Activated T-helper 17 cell treated with anti-CD3 and anti-CD28 coated beads, Interleukin-2, amount 50 U/mL, for 72 hours (primary cell): ENCODE data around the gene TMTC3. TPM values are rescaled to one million over a fixed set of nuclear protein-coding genes. Genes with fewer than 3 reads are reported as not detected.
A peak's percentile ranks its signal among the peaks of the same experiment; 100 is the strongest.

Experiments used
- ATAC-seq: fragments of 150-1000 bp; cut with Tn5 transposase; replicated peaks from 2 replicates; pipeline ENCODE4 v1.10.0; 2021; ENCODE audit warnings: mild to moderate bottlenecking, moderate library complexity
- H3K27ac Mint-ChIP-seq: one replicate; pipeline ENCODE4 v1.8.0; 2022; ENCODE audit warnings: mixed read lengths
- H3K27me3 Mint-ChIP-seq: one replicate; pipeline ENCODE4 v1.8.0; 2022; ENCODE audit warnings: mixed read lengths
- H3K36me3 Mint-ChIP-seq: one replicate; pipeline ENCODE4 v1.8.0; 2022; ENCODE audit warnings: low read depth, mild to moderate bottlenecking, mixed read lengths
- H3K4me1 Mint-ChIP-seq: one replicate; pipeline ENCODE4 v1.8.0; 2022; ENCODE audit warnings: mixed read lengths
- H3K4me3 Mint-ChIP-seq: one replicate; pipeline ENCODE4 v1.8.0; 2022; ENCODE audit warnings: mild to moderate bottlenecking, mixed read lengths
- H3K9me3 Mint-ChIP-seq: one replicate; pipeline ENCODE4 v1.8.0; 2022; ENCODE audit warnings: mixed read lengths
- total RNA-seq, 2 donors: library from RNA; stranded (reverse); gene quantifications; one replicate each; pipeline ENCODE4 v1.2.3, GENCODE V29; 2022

Gene TMTC3
- total RNA-seq, 2 donors from 2014 or later, result 6.9 TPM

- Mint-ChIP-seq H3K9me3 (no peaks in the 10 kb centered on the region), H3K27ac (no peak overlapping the region), H3K27me3 (no peaks in the 10 kb centered on the region), H3K4me3 (peak overlapping the region; percentile 89), H3K4me1 (peaks cover 14% of the 10 kb centered on the region), H3K36me3 (peaks cover 23% of the 10 kb centered on the region)
- ATAC-seq, result no peak
Observed at GRCh38 chr12:88144546-88145468, 2.7 kb downstream of the TMTC3 start.

DNA sequence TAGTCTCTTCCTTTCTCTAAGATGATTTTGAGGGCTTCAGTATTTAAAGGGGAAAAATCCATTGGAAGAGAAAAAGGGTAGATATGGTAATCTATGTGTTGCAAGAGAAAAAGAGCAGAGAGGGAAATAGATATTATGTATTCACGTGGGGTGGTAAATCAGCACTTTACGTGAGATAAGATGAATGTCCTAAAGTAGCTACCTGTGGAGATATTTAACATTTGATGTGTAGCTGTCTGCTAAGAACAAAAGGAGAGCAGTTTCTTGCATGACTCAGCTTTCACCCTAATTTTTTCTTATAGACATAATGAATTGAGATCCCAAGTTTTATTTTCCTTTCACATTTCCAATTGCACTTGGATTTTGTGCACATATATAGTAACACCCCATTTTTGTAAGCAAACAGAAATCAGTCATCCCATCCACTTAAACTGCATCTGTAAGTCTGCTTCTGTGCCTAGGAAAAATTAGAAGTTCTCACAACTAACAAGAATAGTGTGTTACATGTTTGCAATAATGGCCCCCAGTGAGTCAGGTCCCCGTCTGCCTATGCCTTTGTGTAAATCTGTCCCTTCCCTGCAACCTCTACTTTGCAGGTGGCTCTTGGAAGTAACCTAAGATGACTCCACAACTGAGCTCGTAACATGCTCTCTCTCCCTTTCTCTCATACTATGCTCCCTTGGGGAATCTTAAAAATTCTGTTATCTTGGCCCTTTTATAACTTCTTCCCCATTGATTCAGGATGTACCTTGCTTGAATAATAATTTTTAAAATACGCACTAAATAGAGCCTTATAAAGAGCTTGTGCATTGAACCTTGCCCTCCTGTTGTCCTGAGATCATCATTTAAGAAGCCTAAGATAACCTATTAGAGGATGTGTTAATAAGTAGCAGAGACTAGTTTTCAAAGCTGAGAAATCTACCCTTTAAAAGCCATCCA, 3.7 kb downstream of the TMTC3 start:
- Mint-ChIP-seq H3K4me3 (peak overlapping the region; percentile 0), H3K9me3 (no peaks in the 10 kb centered on the region), H3K4me1 (peaks cover 7% of the 10 kb centered on the region), H3K27ac (no peak overlapping the region), H3K27me3 (no peaks in the 10 kb centered on the region), H3K36me3 (peaks cover 21% of the 10 kb centered on the region)
- no peak for ATAC-seq

DNA sequence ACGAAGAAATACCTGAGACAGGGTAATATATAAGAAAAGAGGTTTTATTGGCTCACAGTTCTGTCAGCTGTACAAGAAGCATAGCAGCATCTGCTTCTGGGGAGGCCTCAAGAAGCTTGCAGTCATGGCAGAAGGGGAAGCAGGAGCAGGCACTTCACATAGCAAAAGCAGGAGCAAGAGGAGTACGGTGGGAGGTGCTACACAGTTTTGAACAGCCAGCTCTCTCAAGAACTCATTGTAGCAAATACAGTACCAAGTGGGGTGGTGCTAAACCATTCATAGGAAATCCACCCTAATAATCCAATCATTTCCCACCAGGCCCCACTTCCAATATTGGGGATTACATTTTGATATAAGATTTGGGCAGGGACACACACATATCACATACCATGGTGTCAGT, 8.0 kb downstream of the TMTC3 start:
- ATAC-seq, result no peak
- Mint-ChIP-seq H3K4me1 (peaks cover 14% of the 10 kb centered on the region), H3K27ac (no peak overlapping the region), H3K36me3 (peaks cover 25% of the 10 kb centered on the region), H3K4me3 (no peak overlapping the region), H3K9me3 (no peaks in the 10 kb centered on the region), H3K27me3 (no peaks in the 10 kb centered on the region)

- Mint-ChIP-seq H3K27ac (no peak overlapping the region), H3K27me3 (no peaks in the 10 kb centered on the region), H3K4me3 (no peak overlapping the region), H3K36me3 (peaks cover 50% of the 10 kb centered on the region), H3K9me3 (no peaks in the 10 kb centered on the region), H3K4me1 (peaks cover 10% of the 10 kb centered on the region)
- ATAC-seq, result no peak
Observed at GRCh38 chr12:88153959-88154358, 11.9 kb downstream of the TMTC3 start.

DNA sequence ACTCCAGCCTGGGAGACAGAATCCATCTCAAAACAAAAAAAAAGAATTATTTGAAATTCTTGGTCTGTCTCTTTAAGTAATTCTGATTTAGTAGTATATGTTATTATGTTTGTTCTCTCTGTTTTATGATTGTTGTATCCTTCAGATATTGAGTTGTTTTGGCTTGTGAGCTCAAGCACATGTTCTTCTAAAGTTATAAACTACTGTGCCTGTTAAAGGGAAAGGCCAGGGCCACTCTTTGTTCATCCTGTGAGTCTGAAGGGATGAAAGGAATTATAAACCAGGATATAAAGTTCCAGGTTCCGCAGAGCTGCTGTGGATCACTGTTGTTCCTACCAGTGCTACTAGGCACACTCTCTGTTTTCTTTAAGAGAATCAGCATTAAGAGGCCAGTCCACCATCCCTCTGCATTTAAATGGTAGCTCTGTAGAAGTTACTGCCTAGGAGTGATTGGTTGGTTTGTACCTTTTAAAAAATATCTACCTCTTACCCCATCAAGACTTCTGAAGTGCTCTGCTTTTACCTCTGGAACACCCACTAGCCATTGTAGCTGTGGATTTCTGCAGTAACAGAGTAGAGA, 14.1 kb downstream of the TMTC3 start:
- H3K9me3 Mint-ChIP-seq, result no peaks in the 10 kb centered on the region
- H3K27me3 Mint-ChIP-seq, result no peaks in the 10 kb centered on the region
- H3K27ac Mint-ChIP-seq, result no peak overlapping the region
- H3K4me3 Mint-ChIP-seq, result no peak overlapping the region
- H3K36me3 Mint-ChIP-seq, result peaks cover 49% of the 10 kb centered on the region
- ATAC-seq, result no peak
- peaks cover 10% of the 10 kb centered on the region for H3K4me1 Mint-ChIP-seq

- Mint-ChIP-seq H3K4me1 (no peaks in the 10 kb centered on the region), H3K4me3 (no peak overlapping the region), H3K27me3 (no peaks in the 10 kb centered on the region), H3K36me3 (peaks cover 69% of the 10 kb centered on the region), H3K9me3 (no peaks in the 10 kb centered on the region), H3K27ac (no peak overlapping the region)
- no peak for ATAC-seq
Observed at GRCh38 chr12:88163371-88163770, 21.3 kb downstream of the TMTC3 start.

GRCh38 chr12:88166179-88166578, 24.1 kb downstream of the TMTC3 start:
- Mint-ChIP-seq H3K27me3 (no peaks in the 10 kb centered on the region), H3K9me3 (no peaks in the 10 kb centered on the region), H3K4me1 (no peaks in the 10 kb centered on the region), H3K27ac (no peak overlapping the region), H3K36me3 (peaks cover 85% of the 10 kb centered on the region), H3K4me3 (no peak overlapping the region)
- no peak for ATAC-seq

DNA sequence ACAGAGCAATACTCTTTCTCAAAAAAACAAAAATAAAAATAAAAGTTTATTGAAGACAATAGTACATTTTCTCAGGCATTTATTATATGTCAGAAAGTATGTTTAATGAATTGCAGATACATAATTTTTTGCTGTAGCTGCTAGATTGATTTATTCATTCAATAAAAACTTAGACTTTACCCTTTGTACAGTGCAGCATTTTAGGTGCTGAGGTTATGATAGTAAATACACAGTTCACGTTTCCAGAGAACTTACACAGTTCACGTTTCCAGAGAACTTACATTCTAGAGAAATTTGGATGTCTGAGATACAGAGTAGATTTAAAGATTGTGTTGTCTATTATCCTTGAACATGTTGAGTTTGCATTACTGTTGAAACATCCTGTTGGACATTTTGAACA, 25.3 kb downstream of the TMTC3 start:
- no peak overlapping the region for H3K4me3 Mint-ChIP-seq
- no peaks in the 10 kb centered on the region for H3K4me1 Mint-ChIP-seq
- H3K27me3 Mint-ChIP-seq, result no peaks in the 10 kb centered on the region
- H3K36me3 Mint-ChIP-seq, result peaks cover 79% of the 10 kb centered on the region
- H3K9me3 Mint-ChIP-seq, result no peaks in the 10 kb centered on the region
- no peak overlapping the region for H3K27ac Mint-ChIP-seq
- ATAC-seq, result no peak

DNA sequence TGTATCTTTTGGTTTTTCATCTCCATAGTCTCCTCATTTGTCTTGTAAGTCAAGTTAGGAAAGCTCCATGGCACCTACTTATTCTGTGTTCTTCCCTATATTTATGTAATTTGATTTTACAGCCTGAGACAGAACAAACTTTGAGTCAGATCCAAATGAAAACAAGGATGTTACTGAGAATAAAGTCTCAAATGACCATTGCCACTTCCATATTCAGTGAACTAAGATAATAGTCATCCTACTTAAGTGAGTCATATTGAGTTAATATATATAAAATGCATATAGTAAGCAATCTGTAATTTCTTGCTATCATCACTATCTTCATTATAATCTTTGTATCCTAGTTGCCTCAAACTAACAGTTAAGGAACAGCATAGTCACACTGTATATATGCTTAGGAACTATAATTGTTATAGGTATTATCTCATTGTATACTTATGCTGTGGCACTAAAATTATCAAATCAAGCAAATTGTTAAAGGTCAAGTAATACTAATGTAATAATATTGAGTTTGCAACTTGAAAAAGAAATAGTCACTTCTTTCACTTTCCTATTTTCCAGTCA, 30.8 kb downstream of the TMTC3 start:
- Mint-ChIP-seq H3K27ac (no peak overlapping the region), H3K9me3 (no peaks in the 10 kb centered on the region), H3K4me3 (no peak overlapping the region), H3K27me3 (no peaks in the 10 kb centered on the region), H3K4me1 (no peaks in the 10 kb centered on the region), H3K36me3 (peaks cover 91% of the 10 kb centered on the region)
- ATAC-seq, result no peak

DNA sequence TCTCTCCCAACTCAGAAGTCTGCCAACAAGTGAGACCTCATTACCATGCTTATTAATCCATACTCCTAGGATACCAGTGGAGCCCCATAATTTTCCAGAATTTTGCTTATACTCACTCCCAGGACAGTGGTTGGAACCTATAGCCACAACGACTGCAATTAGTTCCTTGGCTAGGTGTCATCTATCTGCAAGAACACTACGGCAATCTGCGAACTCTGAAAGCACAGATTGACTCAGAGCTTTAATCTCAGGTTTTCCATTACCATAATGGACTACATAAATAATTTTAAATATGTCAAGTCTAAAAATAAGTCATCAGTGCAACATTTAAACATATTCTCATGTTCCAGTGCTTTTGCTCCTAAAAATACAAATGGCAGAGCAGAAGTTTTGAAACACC, 33.4 kb downstream of the TMTC3 start:
- peak; percentile 52 for ATAC-seq
- Mint-ChIP-seq H3K4me3 (no peak overlapping the region), H3K27ac (no peak overlapping the region), H3K9me3 (no peaks in the 10 kb centered on the region), H3K36me3 (peaks cover 91% of the 10 kb centered on the region), H3K4me1 (no peaks in the 10 kb centered on the region), H3K27me3 (no peaks in the 10 kb centered on the region)

DNA sequence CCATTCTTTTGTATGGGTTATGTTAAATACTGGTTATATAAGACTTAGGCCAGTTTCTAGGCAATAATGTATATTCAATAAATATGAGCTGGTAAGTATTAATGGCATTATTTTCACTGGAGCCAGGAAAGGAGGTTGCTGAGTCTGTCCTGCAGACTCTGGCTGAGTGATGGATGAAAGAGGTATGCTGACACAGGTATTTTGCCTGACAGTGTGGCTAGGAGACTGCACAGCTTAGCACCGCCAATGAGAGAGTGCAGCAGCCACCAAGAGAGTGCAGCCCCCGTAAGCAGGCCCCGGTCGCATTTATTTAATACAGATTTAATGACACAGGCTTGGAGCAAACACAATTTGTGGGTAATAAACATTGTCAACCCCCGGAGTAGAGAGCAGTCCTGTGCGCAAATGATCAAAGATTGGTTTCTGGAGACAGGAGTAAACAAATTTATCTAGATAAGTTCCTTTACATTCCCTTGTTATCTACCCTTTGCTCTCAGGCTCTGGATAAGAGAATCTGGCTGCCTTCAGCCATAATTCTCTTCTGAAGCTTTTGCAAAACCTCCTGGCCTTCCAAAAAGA, 37.4 kb downstream of the TMTC3 start:
- Mint-ChIP-seq H3K4me1 (no peaks in the 10 kb centered on the region), H3K36me3 (peaks cover 95% of the 10 kb centered on the region), H3K27me3 (no peaks in the 10 kb centered on the region), H3K4me3 (no peak overlapping the region), H3K9me3 (no peaks in the 10 kb centered on the region), H3K27ac (no peak overlapping the region)
- ATAC-seq, result no peak

GRCh38 chr12:88181881-88182280, 39.8 kb downstream of the TMTC3 start:
- no peak for ATAC-seq
- Mint-ChIP-seq H3K9me3 (no peaks in the 10 kb centered on the region), H3K27ac (no peak overlapping the region), H3K4me1 (no peaks in the 10 kb centered on the region), H3K27me3 (no peaks in the 10 kb centered on the region), H3K4me3 (no peak overlapping the region), H3K36me3 (peaks cover 82% of the 10 kb centered on the region)

DNA sequence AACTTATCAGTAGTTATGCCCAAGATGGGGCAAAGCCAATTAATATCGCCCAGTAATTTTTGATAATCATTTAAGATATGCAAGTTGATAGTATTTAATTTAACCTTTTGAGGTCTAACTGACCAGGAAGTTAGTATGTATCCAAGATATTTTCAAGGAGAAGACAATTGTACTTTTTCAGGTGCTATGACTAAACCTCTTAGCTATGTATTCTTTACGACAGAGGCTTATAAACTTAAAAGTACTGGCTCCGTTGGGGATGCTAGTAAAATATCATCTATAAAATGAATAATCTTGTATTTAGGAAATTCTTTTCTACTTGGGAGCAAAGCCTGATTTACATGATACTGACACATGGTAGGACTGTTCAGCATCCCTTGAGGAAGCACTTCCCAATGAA, 40.3 kb downstream of the TMTC3 start:
- Mint-ChIP-seq H3K4me1 (no peaks in the 10 kb centered on the region), H3K27me3 (no peaks in the 10 kb centered on the region), H3K9me3 (no peaks in the 10 kb centered on the region), H3K36me3 (peaks cover 79% of the 10 kb centered on the region), H3K4me3 (no peak overlapping the region), H3K27ac (no peak overlapping the region)
- no peak for ATAC-seq

DNA sequence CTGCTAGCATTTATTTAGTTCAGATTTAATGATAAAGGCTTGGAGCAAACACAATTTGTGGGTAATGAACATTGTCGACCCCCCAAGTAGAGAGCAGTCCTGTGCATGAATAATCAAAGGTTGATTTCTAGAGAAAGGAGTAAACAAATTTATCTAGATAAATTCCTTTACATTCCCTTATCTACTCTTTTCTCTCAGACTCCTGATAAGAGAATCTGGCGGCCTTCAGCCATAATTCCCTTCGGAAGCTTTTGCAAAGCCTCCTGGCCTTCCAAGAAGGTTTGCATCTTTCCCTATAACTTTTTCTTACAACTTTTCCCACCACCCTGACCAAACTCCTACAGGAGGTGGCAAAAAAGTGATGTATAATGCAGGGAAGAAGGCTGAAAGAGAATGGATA, 42.1 kb downstream of the TMTC3 start:
- H3K27ac Mint-ChIP-seq, result no peak overlapping the region
- no peaks in the 10 kb centered on the region for H3K4me1 Mint-ChIP-seq
- H3K36me3 Mint-ChIP-seq, result peaks cover 65% of the 10 kb centered on the region
- no peaks in the 10 kb centered on the region for H3K27me3 Mint-ChIP-seq
- ATAC-seq, result no peak
- no peaks in the 10 kb centered on the region for H3K9me3 Mint-ChIP-seq
- H3K4me3 Mint-ChIP-seq, result no peak overlapping the region
